GM19043 (cell line): ENCODE results near the gene ADGRD2.

ENCODE experiments used
- ATAC-seq: cut with Tn5 transposase; IDR thresholded peaks from one replicate; pipeline ENCODE4 v1.9.1; 2021; ENCODE audit warnings: low read depth; ENCODE audit not compliant: unreplicated experiment

Gene ADGRD2

GRCh38 chr9:124506931-124507879, 57.0 kb downstream of the ADGRD2 start, which contains the start of gene NR5A1:
Gene NR5A1 (minus strand): TSS chr9:124507399. CDS start chr9:124503395, 4,004 bp downstream.
- ATAC-seq: no peak

GRCh38 chr9:124507880-124508423, 57.7 kb downstream of the ADGRD2 start:
- no peak for ATAC-seq

- no peak for ATAC-seq
These were observed 60.6 kb downstream of the ADGRD2 start for GRCh38 chr9:124510650-124511425.

GRCh38 chr9:124511426-124511840, 61.2 kb downstream of the ADGRD2 start:
- no peak for ATAC-seq

GRCh38 chr9:124511891-124512805, 61.9 kb downstream of the ADGRD2 start:
- no peak for ATAC-seq

- ATAC-seq: no peak
These were observed 62.6 kb downstream of the ADGRD2 start for GRCh38 chr9:124512806-124513204.

- no peak for ATAC-seq
These were observed 63.2 kb downstream of the ADGRD2 start for GRCh38 chr9:124513376-124513994.

- ATAC-seq: no peak
These were observed 63.9 kb downstream of the ADGRD2 start for GRCh38 chr9:124514125-124514524.

- no peak for ATAC-seq
These were observed 64.6 kb downstream of the ADGRD2 start for GRCh38 chr9:124514874-124515273.

GRCh38 chr9:124517600-124517999, 67.3 kb downstream of the ADGRD2 start:
- ATAC-seq: no peak

- ATAC-seq: no peak
These were observed 67.9 kb downstream of the ADGRD2 start for GRCh38 chr9:124518116-124518515.

GRCh38 chr9:124520206-124520596, 70.0 kb downstream of the ADGRD2 start:
- ATAC-seq: no peak

GRCh38 chr9:124521142-124521541, 70.9 kb downstream of the ADGRD2 start:
- ATAC-seq: no peak

- ATAC-seq: no peak
These were observed 72.2 kb downstream of the ADGRD2 start for GRCh38 chr9:124522121-124523098.

- ATAC-seq: no peak
These were observed 75.9 kb downstream of the ADGRD2 start for GRCh38 chr9:124526174-124526573.

GRCh38 chr9:124527781-124528180, 77.5 kb downstream of the ADGRD2 start:
- ATAC-seq: no peak
